Neural cell (in vitro differentiated cells): ENCODE measurements around the gene IQGAP2. TPM values are rescaled to one million over a fixed set of nuclear protein-coding genes. Genes with fewer than 3 reads are reported as not detected.

Experiments
- H2AFZ ChIP-seq: fragments of 200-600, 300-800 bp; sonication (generic), shearing (Covaris generic); 2 replicates; pipeline ENCODE4 v1.6.0; 2014; ENCODE audit warnings: low read depth, mild to moderate bottlenecking, antibody characterized with exemption, low read length, moderate library complexity
- H3F3A ChIP-seq: fragments of 200-600 bp; shearing (Covaris generic); 2 replicates; pipeline ENCODE4 v1.6.1; 2016; ENCODE audit warnings: mild to moderate bottlenecking, moderate library complexity, mixed read lengths, antibody characterized with exemption, low read length; ENCODE audit not compliant: insufficient read depth, poor library complexity, severe bottlenecking
- H3K27ac ChIP-seq: fragments of 200-600, 300-800 bp; sonication (generic), shearing (Covaris generic); 2 replicates; pipeline ENCODE4 v1.5.1; 2014; ENCODE audit warnings: mild to moderate bottlenecking, low read length, moderate library complexity
- H3K27me3 ChIP-seq: fragments of 300-800, 200-600 bp; sonication (generic), shearing (Covaris generic); 2 replicates; pipeline ENCODE4 v1.6.0; 2014; ENCODE audit warnings: mild to moderate bottlenecking, low read depth, low read length, moderate library complexity; ENCODE audit not compliant: insufficient read depth
- H3K36me3 ChIP-seq: fragments of 300-800, 200-600 bp; sonication (generic), shearing (Covaris generic); 2 replicates; pipeline ENCODE4 v1.5.1; 2014; ENCODE audit warnings: mild to moderate bottlenecking, antibody characterized with exemption, low read length, moderate library complexity; ENCODE audit not compliant: insufficient read depth
- H3K4me2 ChIP-seq: fragments of 300-800, 200-600 bp; sonication (generic), shearing (Covaris generic); 2 replicates; pipeline ENCODE4 v1.6.0; 2014; ENCODE audit warnings: mild to moderate bottlenecking, low read length
- H3K4me3 ChIP-seq: fragments of 300-800, 200-600 bp; sonication (generic), shearing (Covaris generic); 2 replicates; pipeline ENCODE4 v1.5.1; 2014; ENCODE audit warnings: mild to moderate bottlenecking, low read length, moderate library complexity
- H3K79me2 ChIP-seq: fragments of 200-600 bp; shearing (Covaris generic); replicated peaks from 2 replicates; pipeline ENCODE4 v1.6.0; 2014; ENCODE audit warnings: mild to moderate bottlenecking, low read length, moderate library complexity; ENCODE audit not compliant: insufficient read depth
- H3K9ac ChIP-seq: fragments of 300-800, 200-600 bp; sonication (generic), shearing (Covaris generic); 2 replicates; pipeline ENCODE4 v1.6.1; 2016; ENCODE audit warnings: mild to moderate bottlenecking, low read length, mixed read lengths
- H3K9me2 ChIP-seq: fragments of 200-600 bp; shearing (Covaris generic); 2 replicates; pipeline ENCODE4 v1.6.1; 2016; ENCODE audit warnings: mild to moderate bottlenecking, low read length, mixed read lengths; ENCODE audit not compliant: insufficient read depth
- H3K9me3 ChIP-seq: fragments of 200-600, 300-800 bp; sonication (generic), shearing (Covaris generic); 2 replicates; pipeline ENCODE4 v1.6.1; 2016; ENCODE audit warnings: mild to moderate bottlenecking, mixed run types, low read length, moderate library complexity, mixed read lengths
- H4K20me1 ChIP-seq: fragments of 200-600 bp; shearing (Covaris generic); 2 replicates; pipeline ENCODE4 v1.6.1; 2016; ENCODE audit warnings: mild to moderate bottlenecking, mixed run types; ENCODE audit not compliant: insufficient read depth
- EP300 ChIP-seq: fragments of 450-650 bp; conservative IDR thresholded peaks from 2 replicates; pipeline ENCODE4 v1.6.1; 2014; ENCODE audit warnings: antibody characterized with exemption, mild to moderate bottlenecking, moderate library complexity; ENCODE audit not compliant: poor library complexity, severe bottlenecking
- EZH2 ChIP-seq: fragments of 200-600, 300-800 bp; shearing (Covaris generic), sonication (generic); IDR thresholded peaks from 2 replicates; pipeline ENCODE4 v1.6.1; 2014; ENCODE audit warnings: antibody characterized with exemption, low read length, borderline replicate concordance, mild to moderate bottlenecking; ENCODE audit not compliant: insufficient read depth, poor library complexity, severe bottlenecking
- MXI1 ChIP-seq: fragments of 450-650 bp; conservative IDR thresholded peaks from 2 replicates; pipeline ENCODE4 v1.6.1; 2014; ENCODE audit warnings: antibody characterized with exemption, mild to moderate bottlenecking; ENCODE audit not compliant: poor library complexity, severe bottlenecking
- POLR2AphosphoS5 ChIP-seq: IDR thresholded peaks from 2 replicates; pipeline ENCODE4 v1.6.1; 2012
- RAD21 ChIP-seq: fragments of 450-650 bp; conservative IDR thresholded peaks from 2 replicates; pipeline ENCODE4 v1.6.1; 2014; ENCODE audit warnings: antibody characterized with exemption, mild to moderate bottlenecking, moderate library complexity
- SMC3 ChIP-seq: fragments of 450-650 bp; conservative IDR thresholded peaks from 2 replicates; pipeline ENCODE4 v1.6.1; 2014; ENCODE audit warnings: antibody characterized with exemption, mild to moderate bottlenecking, moderate library complexity; ENCODE audit not compliant: poor library complexity
- TAF1 ChIP-seq: IDR thresholded peaks from 2 replicates; pipeline ENCODE4 v1.6.1; 2012; ENCODE audit warnings: low read depth
- polyA plus RNA-seq: library from polyadenylated mRNA; depleted of rRNA; stranded (reverse); fragments of >200 nt; gene quantifications from 2 replicates; pipeline ENCODE4 v1.2.3, GENCODE V29; 2014
- TF ChIP-seq, protein P1 (sequence below): IDR thresholded peaks from 2 replicates; pipeline ENCODE4 v1.6.1; 2012; ENCODE audit warnings: borderline replicate concordance
- TF ChIP-seq, protein P2 (sequence below): fragments of 450-650 bp; IDR thresholded peaks from 2 replicates; pipeline ENCODE4 v1.5.1; 2014; ENCODE audit warnings: antibody characterized with exemption, mild to moderate bottlenecking, moderate library complexity; ENCODE audit not compliant: poor library complexity, severe bottlenecking

IQGAP2 gene
- polyA plus RNA-seq, 1 donor from 2014 or later = 5.2 TPM

DNA sequence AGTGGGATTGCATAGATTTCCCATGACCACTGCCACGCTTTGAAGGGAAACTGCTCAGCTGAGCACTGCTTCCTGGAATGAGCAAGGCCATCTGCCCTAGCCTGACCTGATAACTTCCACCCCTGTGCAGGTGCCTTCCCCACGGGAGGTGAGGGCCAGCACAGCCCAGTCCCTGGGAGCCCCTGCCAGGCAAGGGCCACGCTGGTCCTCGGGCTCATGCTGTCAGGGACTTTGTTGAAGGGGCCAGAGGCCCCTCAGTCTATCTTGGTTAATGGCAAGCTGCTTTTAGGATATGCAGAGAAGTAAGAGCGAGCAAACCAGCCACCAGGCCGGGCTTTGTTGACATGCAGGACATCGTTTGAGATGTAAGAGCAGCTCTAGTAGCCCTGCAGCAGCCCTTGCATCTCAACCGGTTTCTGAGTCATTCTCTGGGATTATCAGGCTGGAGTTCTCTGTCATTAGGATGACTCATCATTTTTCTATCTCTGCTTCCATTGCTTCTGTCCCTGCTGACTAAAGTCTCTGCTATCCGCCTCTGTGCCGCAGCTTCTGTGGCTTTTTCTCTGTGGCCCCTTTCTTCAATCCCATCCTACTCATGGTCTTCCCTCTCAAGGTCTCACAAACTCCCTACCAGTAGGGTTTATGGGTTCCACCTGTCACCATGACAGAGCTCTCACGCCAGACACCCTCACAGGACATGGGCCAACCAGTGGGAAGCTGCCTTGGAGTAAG is 30.6 kb upstream of the IQGAP2 start:
- no peaks in the 10 kb centered on the region for H3K36me3 ChIP-seq
- no peaks in the 10 kb centered on the region for H4K20me1 ChIP-seq
- H3K4me3 ChIP-seq = no peak overlapping the region
- H2AFZ ChIP-seq = no peak overlapping the region
- H3K27ac ChIP-seq = no peak overlapping the region
- no peaks in the 10 kb centered on the region for H3K27me3 ChIP-seq
- no peaks in the 10 kb centered on the region for H3F3A ChIP-seq
- no peaks in the 10 kb centered on the region for H3K9me3 ChIP-seq
- no peak overlapping the region for H3K4me2 ChIP-seq
- H3K9me2 ChIP-seq = no peaks in the 10 kb centered on the region
- TF ChIP-seq EP300 = no peak
- TF ChIP-seq TAF1 = no peak
- no peak for TF ChIP-seq EZH2
- TF ChIP-seq, protein P1, sequence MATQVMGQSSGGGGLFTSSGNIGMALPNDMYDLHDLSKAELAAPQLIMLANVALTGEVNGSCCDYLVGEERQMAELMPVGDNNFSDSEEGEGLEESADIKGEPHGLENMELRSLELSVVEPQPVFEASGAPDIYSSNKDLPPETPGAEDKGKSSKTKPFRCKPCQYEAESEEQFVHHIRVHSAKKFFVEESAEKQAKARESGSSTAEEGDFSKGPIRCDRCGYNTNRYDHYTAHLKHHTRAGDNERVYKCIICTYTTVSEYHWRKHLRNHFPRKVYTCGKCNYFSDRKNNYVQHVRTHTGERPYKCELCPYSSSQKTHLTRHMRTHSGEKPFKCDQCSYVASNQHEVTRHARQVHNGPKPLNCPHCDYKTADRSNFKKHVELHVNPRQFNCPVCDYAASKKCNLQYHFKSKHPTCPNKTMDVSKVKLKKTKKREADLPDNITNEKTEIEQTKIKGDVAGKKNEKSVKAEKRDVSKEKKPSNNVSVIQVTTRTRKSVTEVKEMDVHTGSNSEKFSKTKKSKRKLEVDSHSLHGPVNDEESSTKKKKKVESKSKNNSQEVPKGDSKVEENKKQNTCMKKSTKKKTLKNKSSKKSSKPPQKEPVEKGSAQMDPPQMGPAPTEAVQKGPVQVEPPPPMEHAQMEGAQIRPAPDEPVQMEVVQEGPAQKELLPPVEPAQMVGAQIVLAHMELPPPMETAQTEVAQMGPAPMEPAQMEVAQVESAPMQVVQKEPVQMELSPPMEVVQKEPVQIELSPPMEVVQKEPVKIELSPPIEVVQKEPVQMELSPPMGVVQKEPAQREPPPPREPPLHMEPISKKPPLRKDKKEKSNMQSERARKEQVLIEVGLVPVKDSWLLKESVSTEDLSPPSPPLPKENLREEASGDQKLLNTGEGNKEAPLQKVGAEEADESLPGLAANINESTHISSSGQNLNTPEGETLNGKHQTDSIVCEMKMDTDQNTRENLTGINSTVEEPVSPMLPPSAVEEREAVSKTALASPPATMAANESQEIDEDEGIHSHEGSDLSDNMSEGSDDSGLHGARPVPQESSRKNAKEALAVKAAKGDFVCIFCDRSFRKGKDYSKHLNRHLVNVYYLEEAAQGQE = no peak
- TF ChIP-seq SMC3 = no peak
- H3K79me2 ChIP-seq = no peaks in the 10 kb centered on the region
- H3K9ac ChIP-seq = no peak overlapping the region

DNA sequence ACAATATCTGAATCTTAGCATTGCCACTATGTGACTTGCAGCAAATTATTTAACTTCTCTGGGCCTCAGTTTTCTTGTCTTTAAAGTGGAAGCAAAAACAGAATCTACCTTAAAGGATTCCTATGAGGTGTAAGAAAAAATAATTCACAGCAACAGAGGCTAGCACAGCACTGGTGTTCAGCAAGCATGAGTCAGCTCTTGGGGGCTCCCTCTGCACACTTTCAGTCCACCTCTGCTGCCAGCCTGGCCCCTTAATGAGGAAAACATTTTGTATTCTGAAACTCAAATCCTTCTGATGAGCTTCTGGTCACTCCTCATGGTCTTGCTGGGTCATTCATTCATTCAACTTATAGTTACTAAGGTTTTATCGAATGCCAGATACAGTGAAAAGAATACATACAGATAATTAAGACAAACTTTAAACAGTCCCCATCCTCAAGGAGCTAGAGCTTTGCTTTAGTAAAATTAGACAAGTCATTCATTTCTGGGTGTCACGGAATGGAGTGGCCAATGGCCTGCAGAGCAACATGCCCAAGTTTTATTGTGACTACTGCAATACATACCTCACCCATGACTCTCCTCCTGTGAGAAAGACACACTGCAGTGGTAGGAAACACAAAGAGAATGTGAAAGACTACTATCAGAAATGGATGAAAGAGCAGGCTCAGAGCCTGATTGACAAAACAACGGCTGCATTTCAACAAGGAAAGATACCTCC is 26.8 kb upstream of the IQGAP2 start:
- no peaks in the 10 kb centered on the region for H3K9me3 ChIP-seq
- H2AFZ ChIP-seq = no peak overlapping the region
- no peak overlapping the region for H3K4me2 ChIP-seq
- H3K9me2 ChIP-seq = no peaks in the 10 kb centered on the region
- no peak overlapping the region for H3K9ac ChIP-seq
- no peaks in the 10 kb centered on the region for H3K27me3 ChIP-seq
- no peaks in the 10 kb centered on the region for H4K20me1 ChIP-seq
- H3F3A ChIP-seq = no peaks in the 10 kb centered on the region
- H3K79me2 ChIP-seq = no peaks in the 10 kb centered on the region
- TF ChIP-seq MXI1 (no peak), EZH2 (no peak), POLR2AphosphoS5 (no peak), RAD21 (no peak), TAF1 (no peak), EP300 (no peak), SMC3 (no peak)
- TF ChIP-seq, protein P2, sequence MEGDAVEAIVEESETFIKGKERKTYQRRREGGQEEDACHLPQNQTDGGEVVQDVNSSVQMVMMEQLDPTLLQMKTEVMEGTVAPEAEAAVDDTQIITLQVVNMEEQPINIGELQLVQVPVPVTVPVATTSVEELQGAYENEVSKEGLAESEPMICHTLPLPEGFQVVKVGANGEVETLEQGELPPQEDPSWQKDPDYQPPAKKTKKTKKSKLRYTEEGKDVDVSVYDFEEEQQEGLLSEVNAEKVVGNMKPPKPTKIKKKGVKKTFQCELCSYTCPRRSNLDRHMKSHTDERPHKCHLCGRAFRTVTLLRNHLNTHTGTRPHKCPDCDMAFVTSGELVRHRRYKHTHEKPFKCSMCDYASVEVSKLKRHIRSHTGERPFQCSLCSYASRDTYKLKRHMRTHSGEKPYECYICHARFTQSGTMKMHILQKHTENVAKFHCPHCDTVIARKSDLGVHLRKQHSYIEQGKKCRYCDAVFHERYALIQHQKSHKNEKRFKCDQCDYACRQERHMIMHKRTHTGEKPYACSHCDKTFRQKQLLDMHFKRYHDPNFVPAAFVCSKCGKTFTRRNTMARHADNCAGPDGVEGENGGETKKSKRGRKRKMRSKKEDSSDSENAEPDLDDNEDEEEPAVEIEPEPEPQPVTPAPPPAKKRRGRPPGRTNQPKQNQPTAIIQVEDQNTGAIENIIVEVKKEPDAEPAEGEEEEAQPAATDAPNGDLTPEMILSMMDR = no peak
- TF ChIP-seq, protein P1 = no peak
- H3K4me3 ChIP-seq = no peak overlapping the region
- H3K27ac ChIP-seq = no peak overlapping the region
- no peaks in the 10 kb centered on the region for H3K36me3 ChIP-seq
